ENCODE data around the gene RUNDC1.
"Not testable (repeated sequence)": the region's sequence is repeated elsewhere in the genome, so short reads cannot be mapped to it uniquely, and the experiment has no call there.

GRCh38 chr17:43000894-43001293, 20.5 kb downstream of the RUNDC1 start:
- not testable (repeated sequence) for TF ChIP-seq CTCF, POLR2A (IDR thresholded peaks at IDR 0.05)

All from uterus (tissue), 2 donors.